Activated naive CD8-positive, alpha-beta T cell treated with anti-CD3 and anti-CD28 coated beads, Interleukin-2, amount 50 U/mL, for 24 hours (primary cell): ENCODE results near the gene MAK.
"Not testable (repeated sequence)": the region's sequence is repeated elsewhere in the genome, so short reads cannot be mapped to it uniquely, and the experiment has no call there.

Experiments used
- ATAC-seq: fragments of 150-1000 bp; cut with Tn5 transposase; one replicate; pipeline ENCODE4 v1.10.0; 2021
- DNase-seq: peaks from one replicate; pipeline ENCODE4 v3.0.0; 2021
- H3K27ac Mint-ChIP-seq: one replicate; pipeline ENCODE4 v1.8.0; 2021; ENCODE audit warnings: mild to moderate bottlenecking, mixed read lengths
- H3K27me3 Mint-ChIP-seq: one replicate; pipeline ENCODE4 v1.8.0; 2021; ENCODE audit warnings: mixed read lengths
- H3K36me3 Mint-ChIP-seq: one replicate; pipeline ENCODE4 v1.8.0; 2021; ENCODE audit warnings: low read depth, mixed read lengths
- H3K4me1 Mint-ChIP-seq: one replicate; pipeline ENCODE4 v1.8.0; 2021; ENCODE audit warnings: mixed read lengths
- H3K4me3 Mint-ChIP-seq: one replicate; pipeline ENCODE4 v1.8.0; 2021; ENCODE audit warnings: mild to moderate bottlenecking, moderate library complexity, mixed read lengths
- H3K9me3 Mint-ChIP-seq: one replicate; pipeline ENCODE4 v1.8.0; 2021; ENCODE audit warnings: mixed read lengths

The MAK gene

GRCh38 chr6:10866709-10867108 is 28.4 kb upstream of the MAK start:
- H3K4me3 Mint-ChIP-seq, H3K27me3 Mint-ChIP-seq, H3K27ac Mint-ChIP-seq, DNase-seq, H3K9me3 Mint-ChIP-seq, H3K36me3 Mint-ChIP-seq, ATAC-seq, H3K4me1 Mint-ChIP-seq: not testable (repeated sequence)

- ATAC-seq, DNase-seq, H3K36me3 Mint-ChIP-seq, H3K4me3 Mint-ChIP-seq, H3K4me1 Mint-ChIP-seq, H3K27ac Mint-ChIP-seq, H3K27me3 Mint-ChIP-seq, H3K9me3 Mint-ChIP-seq: not testable (repeated sequence)
Observed at GRCh38 chr6:10863031-10863430, 24.7 kb upstream of the MAK start.

GRCh38 chr6:10862361-10862760 is 24.0 kb upstream of the MAK start:
- no peak overlapping the region for H3K4me3 Mint-ChIP-seq
- H3K27ac Mint-ChIP-seq, result no peak overlapping the region
- ATAC-seq, result no peak
- H3K36me3 Mint-ChIP-seq, result no peaks in the 10 kb centered on the region
- H3K9me3 Mint-ChIP-seq, result no peaks in the 10 kb centered on the region
- DNase-seq, result no peak
- H3K27me3 Mint-ChIP-seq, result no peaks in the 10 kb centered on the region
- H3K4me1 Mint-ChIP-seq, result no peaks in the 10 kb centered on the region

- Mint-ChIP-seq H3K27me3 (no peaks in the 10 kb centered on the region), H3K27ac (no peak overlapping the region), H3K36me3 (no peaks in the 10 kb centered on the region), H3K4me3 (no peak overlapping the region), H3K9me3 (no peaks in the 10 kb centered on the region), H3K4me1 (no peaks in the 10 kb centered on the region)
- ATAC-seq, result no peak
- DNase-seq, result no peak
Observed at GRCh38 chr6:10861086-10861485, 22.7 kb upstream of the MAK start.

GRCh38 chr6:10857259-10857658 is 18.9 kb upstream of the MAK start:
- peaks cover 4% of the 10 kb centered on the region for H3K36me3 Mint-ChIP-seq
- no peak overlapping the region for H3K4me3 Mint-ChIP-seq
- DNase-seq, result no peak

GRCh38 chr6:10854922-10855632 is 16.7 kb upstream of the MAK start:
- H3K27ac Mint-ChIP-seq, result no peak overlapping the region
- H3K4me3 Mint-ChIP-seq, result no peak overlapping the region
- peaks cover 4% of the 10 kb centered on the region for H3K36me3 Mint-ChIP-seq
- DNase-seq, result no peak
- H3K9me3 Mint-ChIP-seq, result peaks cover 15% of the 10 kb centered on the region
- H3K27me3 Mint-ChIP-seq, result peaks cover 2% of the 10 kb centered on the region
- ATAC-seq, result no peak
- no peaks in the 10 kb centered on the region for H3K4me1 Mint-ChIP-seq

More at GRCh38 chr6:10857259-10857658, 18.9 kb upstream of the MAK start:
- no peak for ATAC-seq
- Mint-ChIP-seq H3K27me3 (peaks cover 2% of the 10 kb centered on the region), H3K9me3 (peaks cover 15% of the 10 kb centered on the region), H3K4me1 (no peaks in the 10 kb centered on the region), H3K27ac (no peak overlapping the region)

- not testable (repeated sequence) for H3K27me3 Mint-ChIP-seq, ATAC-seq, H3K4me1 Mint-ChIP-seq, H3K4me3 Mint-ChIP-seq, H3K36me3 Mint-ChIP-seq, H3K27ac Mint-ChIP-seq, DNase-seq
- H3K9me3 Mint-ChIP-seq, result peaks cover 15% of the 10 kb centered on the region
Observed at GRCh38 chr6:10853849-10854300, 15.5 kb upstream of the MAK start.

GRCh38 chr6:10852361-10852960 is 14.1 kb upstream of the MAK start:
- ATAC-seq (no peak), DNase-seq (no peak)
- peaks cover 4% of the 10 kb centered on the region for H3K36me3 Mint-ChIP-seq
- peaks cover 2% of the 10 kb centered on the region for H3K27me3 Mint-ChIP-seq
- H3K9me3 Mint-ChIP-seq, result peaks cover 15% of the 10 kb centered on the region
- H3K4me3 Mint-ChIP-seq, result no peak overlapping the region
- no peaks in the 10 kb centered on the region for H3K4me1 Mint-ChIP-seq
- no peak overlapping the region for H3K27ac Mint-ChIP-seq

- Mint-ChIP-seq H3K4me3 (no peak overlapping the region), H3K27ac (no peak overlapping the region), H3K36me3 (peaks cover 4% of the 10 kb centered on the region), H3K9me3 (peaks cover 15% of the 10 kb centered on the region), H3K4me1 (no peaks in the 10 kb centered on the region), H3K27me3 (peaks cover 6% of the 10 kb centered on the region)
- ATAC-seq, result no peak
- no peak for DNase-seq
Observed at GRCh38 chr6:10850728-10851127, 12.4 kb upstream of the MAK start.

GRCh38 chr6:10849901-10850300 is 11.6 kb upstream of the MAK start:
- H3K36me3 Mint-ChIP-seq, result peaks cover 4% of the 10 kb centered on the region
- no peak overlapping the region for H3K4me3 Mint-ChIP-seq
- H3K9me3 Mint-ChIP-seq, result peaks cover 15% of the 10 kb centered on the region
- no peak for ATAC-seq
- no peak for DNase-seq
- H3K27me3 Mint-ChIP-seq, result peaks cover 6% of the 10 kb centered on the region
- no peaks in the 10 kb centered on the region for H3K4me1 Mint-ChIP-seq
- no peak overlapping the region for H3K27ac Mint-ChIP-seq

GRCh38 chr6:10847684-10848083 is 9.3 kb upstream of the MAK start:
- H3K27ac Mint-ChIP-seq, result no peak overlapping the region
- no peak overlapping the region for H3K4me3 Mint-ChIP-seq
- no peaks in the 10 kb centered on the region for H3K9me3 Mint-ChIP-seq
- no peaks in the 10 kb centered on the region for H3K4me1 Mint-ChIP-seq
- ATAC-seq (no peak), DNase-seq (no peak)
- peaks cover 7% of the 10 kb centered on the region for H3K27me3 Mint-ChIP-seq
- no peaks in the 10 kb centered on the region for H3K36me3 Mint-ChIP-seq

- no peaks in the 10 kb centered on the region for H3K36me3 Mint-ChIP-seq
- H3K4me1 Mint-ChIP-seq, result peaks cover 10% of the 10 kb centered on the region
- no peak for DNase-seq
- no peaks in the 10 kb centered on the region for H3K9me3 Mint-ChIP-seq
- no peak overlapping the region for H3K27ac Mint-ChIP-seq
- peaks cover 32% of the 10 kb centered on the region for H3K27me3 Mint-ChIP-seq
- no peak for ATAC-seq
- no peak overlapping the region for H3K4me3 Mint-ChIP-seq
Observed at GRCh38 chr6:10843554-10843953, 5.2 kb upstream of the MAK start.

GRCh38 chr6:10838794-10839333 is 525 bp upstream of the MAK start:
- Mint-ChIP-seq H3K9me3 (no peaks in the 10 kb centered on the region), H3K27ac (peak overlapping the region; percentile 97), H3K4me3 (peak overlapping the region; percentile 82), H3K36me3 (peaks cover 2% of the 10 kb centered on the region), H3K4me1 (peaks cover 19% of the 10 kb centered on the region), H3K27me3 (peaks cover 58% of the 10 kb centered on the region)
- ATAC-seq (peak; percentile 81), DNase-seq (peak; percentile 16)

- no peaks in the 10 kb centered on the region for H3K9me3 Mint-ChIP-seq
- DNase-seq (peak; percentile 5), ATAC-seq (no peak)
- H3K27ac Mint-ChIP-seq, result peak overlapping the region; percentile 48
- peaks cover 54% of the 10 kb centered on the region for H3K27me3 Mint-ChIP-seq
- H3K4me1 Mint-ChIP-seq, result peaks cover 19% of the 10 kb centered on the region
- peaks cover 2% of the 10 kb centered on the region for H3K36me3 Mint-ChIP-seq
- H3K4me3 Mint-ChIP-seq, result peak overlapping the region; percentile 82
Observed at GRCh38 chr6:10837622-10837994, 731 bp downstream of the MAK start.

GRCh38 chr6:10837009-10837621 is 1.2 kb downstream of the MAK start:
- peak overlapping the region; percentile 82 for H3K4me3 Mint-ChIP-seq
- no peaks in the 10 kb centered on the region for H3K9me3 Mint-ChIP-seq
- peak overlapping the region; percentile 48 for H3K27ac Mint-ChIP-seq
- H3K27me3 Mint-ChIP-seq, result peaks cover 51% of the 10 kb centered on the region
- H3K36me3 Mint-ChIP-seq, result peaks cover 4% of the 10 kb centered on the region
- ATAC-seq (no peak), DNase-seq (peak; percentile 12)
- H3K4me1 Mint-ChIP-seq, result peaks cover 19% of the 10 kb centered on the region
